Ishikawa (cell line): ENCODE results near the gene PTPRN2.

Experiments
- CREB1 ChIP-seq: IDR thresholded peaks from 2 replicates; pipeline ENCODE4 v1.6.1; 2012; ENCODE audit warnings: low read depth
- EGR1 ChIP-seq: IDR thresholded peaks from 2 replicates; pipeline ENCODE4 v1.6.1; 2012
- RAD21 ChIP-seq: IDR thresholded peaks from 2 replicates; pipeline ENCODE4 v1.6.1; 2012; ENCODE audit warnings: low read depth
- TAF1 ChIP-seq: IDR thresholded peaks from 2 replicates; pipeline ENCODE4 v1.6.1; 2012; ENCODE audit warnings: low read depth, mild to moderate bottlenecking
- TEAD4 ChIP-seq: IDR thresholded peaks from 2 replicates; pipeline ENCODE4 v1.6.1; 2012

DNA sequence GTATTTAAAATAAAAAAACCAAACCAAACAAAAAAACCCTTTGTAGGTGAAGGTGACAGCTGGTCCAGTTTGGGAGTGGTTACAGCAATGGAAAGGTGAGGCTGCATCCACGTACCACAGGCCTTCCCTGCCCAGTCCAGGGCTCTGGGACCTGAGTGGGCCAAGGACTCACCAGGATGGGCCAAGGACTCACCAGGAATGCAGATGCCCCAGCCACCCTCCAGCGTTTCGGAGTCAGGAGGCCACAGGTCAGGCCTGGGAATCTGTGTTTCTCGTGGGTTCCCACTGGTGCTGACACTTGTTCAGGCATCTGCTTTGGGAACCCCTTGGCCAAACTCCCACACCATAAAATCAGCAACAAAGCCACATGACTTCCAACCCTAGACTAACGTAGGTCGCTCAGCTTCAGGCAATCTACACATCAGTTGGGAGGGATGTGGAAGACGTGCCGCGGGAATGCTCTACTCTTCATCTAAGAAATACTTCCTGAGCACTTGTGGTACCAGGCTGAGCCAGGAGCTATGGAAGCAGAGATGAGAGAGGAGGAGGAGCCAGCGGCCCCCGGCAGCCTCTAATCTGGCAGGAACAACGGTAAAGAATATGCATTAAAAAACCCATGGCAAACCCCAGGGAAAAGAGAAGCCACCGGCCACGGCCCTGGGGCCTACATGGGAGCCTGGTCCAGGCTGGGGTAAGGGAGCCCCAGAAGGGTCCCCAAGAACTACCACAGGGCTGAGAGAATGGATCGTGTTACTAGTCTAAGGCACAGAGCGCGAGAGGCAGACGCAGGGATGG lies 473.4 kb downstream of the PTPRN2 start:
- TF ChIP-seq CREB1 (no peak), EGR1 (no peak), TAF1 (no peak), RAD21 (no peak), TEAD4 (no peak)
